Cardiac muscle cell (in vitro differentiated cells and primary cell): ENCODE measurements around the gene AGA. TPM values are rescaled to one million over a fixed set of nuclear protein-coding genes. Genes with fewer than 3 reads are reported as not detected.

ENCODE experiments used
- DNase-seq, 2 donors: peaks; one replicate each; pipeline versions ENCODE4 v3.0.0 to v3.0.0-alpha.2; 2010 to 2017; ENCODE audit warnings: low read depth in 1 of 2, low spot score in 1 of 2
- H3K27ac ChIP-seq: fragments of 200-600 bp; sonication (generic); 2 replicates; pipeline ENCODE4 v1.5.1; 2016
- H3K27me3 ChIP-seq: fragments of 200-600 bp; sonication (generic); 2 replicates; pipeline ENCODE4 v1.6.0; 2016; ENCODE audit warnings: control low read depth
- H3K36me3 ChIP-seq: fragments of 200-600 bp; sonication (generic); 2 replicates; pipeline ENCODE4 v1.5.1; 2016; ENCODE audit warnings: control low read depth
- H3K4me1 ChIP-seq: fragments of 200-600 bp; sonication (generic); 2 replicates; pipeline ENCODE4 v1.8.1; 2017; ENCODE audit warnings: low read depth, mild to moderate bottlenecking, mixed run types
- H3K4me3 ChIP-seq: fragments of 200-600 bp; sonication (generic); 2 replicates; pipeline ENCODE4 v1.5.1; 2016; ENCODE audit warnings: mild to moderate bottlenecking
- H3K9me3 ChIP-seq: fragments of 200-600 bp; sonication (generic); 2 replicates; pipeline ENCODE4 v1.5.1; 2017; ENCODE audit warnings: low read depth, mild to moderate bottlenecking, control low read depth
- CTCF ChIP-seq: IDR thresholded peaks from 2 replicates; pipeline ENCODE4 v1.5.1; 2012; ENCODE audit warnings: low read depth, mild to moderate bottlenecking, low read length
- polyA plus RNA-seq: library from polyadenylated mRNA; unstranded; fragments of >200 nt; fragmentation: Nextera tagmentation; extraction: Ambion mirVana; gene quantifications from 2 replicates; pipeline ENCODE4 v1.2.1, GENCODE V29; 2016
- total RNA-seq: library from RNA; depleted of rRNA; stranded (reverse); fragments of >200 nt; gene quantifications from 2 replicates; pipeline ENCODE4 v1.2.3, GENCODE V29; 2016

Gene AGA
- total and polyA plus RNA-seq, 2 experiments from 2014 or later, result 4.0 to 7.2 TPM

DNA sequence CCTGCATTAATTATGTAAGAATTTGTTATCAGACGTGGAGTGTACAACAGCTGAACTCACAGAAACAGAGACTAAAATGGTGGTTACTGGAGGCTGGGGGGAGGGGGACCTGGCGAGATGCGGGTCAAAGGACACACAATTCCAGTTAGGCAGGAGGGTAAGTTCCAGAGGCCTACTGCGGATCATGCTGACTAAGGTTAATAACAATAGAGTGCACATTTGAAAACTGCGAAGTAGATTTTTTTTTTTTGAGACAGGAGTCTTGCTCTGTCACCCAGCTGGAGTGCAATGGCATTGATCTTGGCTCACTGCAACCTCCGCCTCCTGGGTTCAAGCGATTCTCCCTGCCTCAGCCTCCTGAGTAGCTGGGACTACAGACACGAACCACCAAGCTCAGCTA lies 7.6 kb downstream of the AGA start:
- TF ChIP-seq CTCF, result no peak
- Histone ChIP-seq H3K4me1 (no peaks in the 10 kb centered on the region), H3K9me3 (no peaks in the 10 kb centered on the region), H3K4me3 (no peak overlapping the region), H3K27me3 (no peaks in the 10 kb centered on the region), H3K27ac (no peak overlapping the region), H3K36me3 (no peaks in the 10 kb centered on the region)
- DNase-seq, result no peak

GRCh38 chr4:177427192-177427591 lies 15.0 kb downstream of the AGA start:
- no peak overlapping the region for H3K27ac ChIP-seq
- H3K4me1 ChIP-seq, result no peaks in the 10 kb centered on the region
- H3K36me3 ChIP-seq, result no peaks in the 10 kb centered on the region
- no peaks in the 10 kb centered on the region for H3K27me3 ChIP-seq
- peak in 1 of 2 donors; percentile 52 for DNase-seq
- no peaks in the 10 kb centered on the region for H3K9me3 ChIP-seq
- no peak overlapping the region for H3K4me3 ChIP-seq
- no peak for TF ChIP-seq CTCF

GRCh38 chr4:177419434-177419833 lies 22.8 kb downstream of the AGA start:
- no peaks in the 10 kb centered on the region for H3K27me3 ChIP-seq
- TF ChIP-seq CTCF, result no peak

GRCh38 chr4:177413656-177414055 lies 28.6 kb downstream of the AGA start:
- Histone ChIP-seq H3K36me3 (no peaks in the 10 kb centered on the region), H3K9me3 (no peaks in the 10 kb centered on the region), H3K4me3 (no peak overlapping the region), H3K27me3 (no peaks in the 10 kb centered on the region), H3K4me1 (no peaks in the 10 kb centered on the region), H3K27ac (no peak overlapping the region)
- TF ChIP-seq CTCF, result no peak
- no peak for DNase-seq

More at GRCh38 chr4:177419434-177419833, 22.8 kb downstream of the AGA start:
- no peaks in the 10 kb centered on the region for H3K36me3 ChIP-seq
- no peak overlapping the region for H3K4me3 ChIP-seq
- no peaks in the 10 kb centered on the region for H3K9me3 ChIP-seq
- no peak for DNase-seq
- no peak overlapping the region for H3K27ac ChIP-seq
- no peaks in the 10 kb centered on the region for H3K4me1 ChIP-seq

DNA sequence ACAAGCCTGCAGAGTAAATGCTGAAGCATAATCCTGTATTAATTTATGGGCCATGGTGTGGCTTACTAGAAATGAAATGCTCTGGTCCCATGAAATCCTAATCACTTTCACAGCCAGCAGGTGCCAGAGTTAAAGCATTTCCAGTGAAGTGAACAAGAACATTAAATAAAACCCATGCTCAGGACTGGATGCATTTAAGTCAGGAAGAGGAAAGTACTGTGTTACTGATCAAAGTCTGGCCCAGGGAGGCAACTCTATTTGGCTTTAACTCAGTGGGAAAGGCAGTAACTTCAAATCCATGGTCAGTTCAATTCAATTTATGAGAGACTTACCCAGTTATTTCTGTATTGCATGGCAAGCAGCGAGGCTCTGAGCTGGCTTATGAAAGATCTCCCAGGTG lies 29.2 kb downstream of the AGA start:
- Histone ChIP-seq H3K36me3 (no peaks in the 10 kb centered on the region), H3K27ac (no peak overlapping the region), H3K4me1 (no peaks in the 10 kb centered on the region), H3K27me3 (no peaks in the 10 kb centered on the region), H3K4me3 (no peak overlapping the region), H3K9me3 (no peaks in the 10 kb centered on the region)
- no peak for TF ChIP-seq CTCF
- DNase-seq, result no peak

DNA sequence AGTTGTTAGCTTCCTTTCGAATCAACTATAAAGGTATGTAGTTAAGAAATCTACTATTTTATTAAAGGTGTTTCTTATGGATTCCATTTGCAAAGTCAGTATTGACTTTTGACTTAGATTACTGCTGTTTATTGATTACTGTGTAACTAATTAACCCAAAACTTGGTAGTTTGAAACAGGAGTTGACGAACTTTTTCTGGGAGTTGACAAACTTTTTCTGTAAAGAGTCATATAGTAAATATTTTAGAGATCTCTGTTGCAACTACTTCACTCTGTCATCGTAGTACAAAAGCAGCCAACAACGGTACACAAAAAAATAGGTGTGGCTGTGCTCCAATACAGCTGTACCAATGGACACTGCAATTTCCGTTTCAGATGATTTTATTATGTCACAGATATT lies 30.2 kb downstream of the AGA start:
- no peak for TF ChIP-seq CTCF
- Histone ChIP-seq H3K4me1 (no peaks in the 10 kb centered on the region), H3K27ac (no peak overlapping the region), H3K27me3 (no peaks in the 10 kb centered on the region), H3K36me3 (no peaks in the 10 kb centered on the region), H3K4me3 (no peak overlapping the region), H3K9me3 (no peaks in the 10 kb centered on the region)
- DNase-seq, result no peak
